Femur (tissue), 1 donor: ENCODE measurements around the gene RAB21.
A peak's percentile ranks its signal among the peaks of the same experiment; 100 is the strongest.
"Not testable (repeated sequence)": the region's sequence is repeated elsewhere in the genome, so short reads cannot be mapped to it uniquely, and the experiment has no call there.

ENCODE experiments used
- DNase-seq: peaks from one replicate; pipeline ENCODE4 v3.0.0-alpha.2; 2017

The RAB21 gene

DNA sequence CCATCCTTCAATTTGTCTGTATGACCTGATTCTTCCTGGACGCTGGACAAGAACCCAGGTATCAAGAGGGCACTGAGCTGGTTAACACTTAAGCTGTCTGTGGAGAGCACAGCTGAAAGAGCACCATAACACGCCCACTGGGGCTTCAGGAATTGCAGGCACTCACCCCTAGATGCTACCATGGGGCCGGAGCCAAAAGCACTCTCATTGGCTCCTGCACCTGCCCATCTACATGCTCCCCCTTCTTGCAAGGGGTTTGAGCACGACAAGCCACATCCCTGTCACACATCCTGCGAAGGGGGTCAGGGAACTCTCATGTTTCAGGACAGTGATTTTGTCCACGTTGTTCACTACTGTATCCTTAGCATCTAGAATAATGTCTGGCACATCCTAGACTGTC lies 49.8 kb downstream of the RAB21 start:
- no peak for DNase-seq

DNA sequence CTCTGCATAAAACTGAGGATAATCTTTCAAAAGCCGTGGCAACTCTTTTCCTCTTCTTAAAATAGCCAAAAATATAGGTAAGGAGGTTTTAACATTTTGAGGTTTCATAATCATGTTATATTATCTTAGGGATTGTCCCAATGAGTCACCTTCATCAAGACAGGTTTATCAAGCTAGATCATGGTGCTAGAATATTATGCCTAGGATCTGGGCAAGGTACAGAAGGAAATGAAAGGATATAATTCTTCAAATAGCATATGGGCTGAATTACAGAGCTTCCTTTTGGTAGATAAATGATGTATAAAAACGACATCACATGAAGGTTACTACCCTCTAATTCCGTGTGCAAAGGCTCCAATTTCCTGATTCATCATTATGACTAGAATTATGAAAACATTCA lies 56.3 kb downstream of the RAB21 start:
- DNase-seq, result no peak

DNA sequence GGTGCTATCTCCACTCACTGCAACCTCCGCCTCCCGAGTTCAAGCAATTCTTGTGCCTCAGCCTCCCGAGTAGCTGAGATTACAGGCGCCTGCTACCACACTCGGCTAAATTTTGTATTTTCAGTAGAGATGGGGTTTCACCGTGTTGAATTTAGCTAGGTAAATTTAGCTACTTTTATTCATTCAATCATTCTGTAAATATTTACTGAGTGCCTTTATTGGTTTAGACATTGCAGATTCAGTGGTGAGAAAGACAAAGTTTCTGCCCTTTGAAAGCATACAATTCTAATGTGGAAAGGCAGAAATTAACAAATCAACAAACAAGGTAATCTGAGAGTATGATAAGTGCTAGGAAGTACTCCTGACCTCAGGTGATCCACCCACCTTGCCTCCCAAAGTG lies 60.6 kb downstream of the RAB21 start:
- not testable (repeated sequence) for DNase-seq

DNA sequence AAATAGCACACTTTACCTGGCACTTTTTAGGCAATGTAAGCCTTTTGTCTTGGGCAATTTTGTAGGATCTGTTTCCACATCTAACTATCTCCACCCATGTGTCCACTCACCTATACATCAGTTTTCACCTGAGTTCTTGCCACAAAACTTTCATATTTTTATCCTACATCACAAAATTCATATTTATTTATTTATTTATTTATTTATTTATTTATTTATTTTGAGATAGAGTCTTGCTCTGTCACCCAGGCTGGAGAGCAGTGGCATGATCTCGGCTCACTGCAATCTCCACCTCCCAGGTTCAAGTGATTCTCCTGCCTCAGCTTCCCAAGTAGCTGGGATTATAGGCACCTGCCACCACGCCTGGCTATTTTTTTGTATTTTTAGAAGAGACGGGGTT lies 67.4 kb downstream of the RAB21 start:
- not testable (repeated sequence) for DNase-seq

DNA sequence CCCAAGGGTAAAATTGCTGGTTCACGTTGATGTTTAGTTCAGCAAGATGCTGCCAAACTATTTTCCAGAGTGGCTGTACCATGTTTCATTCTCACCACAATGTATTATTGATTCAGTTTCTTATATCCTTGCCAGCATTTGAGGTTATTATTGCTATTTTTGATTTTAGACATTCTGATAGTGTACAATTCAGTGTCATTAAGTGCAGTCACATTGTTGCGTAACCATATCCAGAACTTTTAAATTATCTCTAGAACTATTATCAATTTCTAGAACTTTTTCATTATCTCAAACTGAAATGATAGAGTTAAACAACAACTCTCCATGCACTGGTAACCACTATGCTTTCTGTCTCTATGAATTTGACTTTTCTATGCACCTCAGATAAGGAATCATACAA lies 74.2 kb downstream of the RAB21 start:
- DNase-seq, result no peak

DNA sequence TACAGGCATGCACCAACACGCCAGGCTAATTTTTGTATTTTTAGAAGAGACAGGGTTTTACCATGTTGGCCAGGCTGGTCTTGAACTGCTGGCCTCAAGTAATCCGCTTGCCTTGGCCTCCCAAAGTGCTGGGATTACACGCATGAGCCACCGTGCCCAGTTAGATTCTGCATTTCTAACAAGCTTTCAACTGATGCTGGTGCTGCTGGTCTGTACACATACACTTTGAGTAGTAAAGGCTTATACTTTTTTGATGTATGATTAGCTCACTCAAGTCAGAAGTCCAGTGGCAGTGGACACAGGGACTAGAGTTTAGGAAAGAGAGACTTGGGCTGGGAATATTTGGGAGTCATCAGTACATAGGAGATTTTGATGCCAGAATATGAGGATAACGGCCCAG lies 82.7 kb downstream of the RAB21 start:
- DNase-seq, result no peak

DNA sequence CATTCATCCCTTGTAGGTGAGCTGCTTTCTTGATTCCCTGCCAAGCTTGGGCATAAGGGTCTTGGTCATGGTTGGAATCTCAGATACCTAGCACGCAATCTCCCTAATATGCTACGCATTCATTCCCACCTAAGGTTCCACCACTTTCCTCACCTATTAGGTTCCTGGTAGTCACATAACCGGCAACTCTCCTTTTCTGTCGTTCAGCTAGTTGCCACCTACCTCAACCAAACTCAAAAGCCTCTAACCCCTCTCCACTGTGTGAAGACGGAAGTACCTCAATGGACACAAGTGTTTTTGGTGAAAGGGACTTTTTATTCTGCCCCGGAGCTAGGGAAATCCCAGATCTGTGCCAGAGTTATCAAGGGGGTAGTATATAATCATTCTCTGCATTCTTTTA lies 83.6 kb downstream of the RAB21 start:
- DNase-seq, result no peak

DNA sequence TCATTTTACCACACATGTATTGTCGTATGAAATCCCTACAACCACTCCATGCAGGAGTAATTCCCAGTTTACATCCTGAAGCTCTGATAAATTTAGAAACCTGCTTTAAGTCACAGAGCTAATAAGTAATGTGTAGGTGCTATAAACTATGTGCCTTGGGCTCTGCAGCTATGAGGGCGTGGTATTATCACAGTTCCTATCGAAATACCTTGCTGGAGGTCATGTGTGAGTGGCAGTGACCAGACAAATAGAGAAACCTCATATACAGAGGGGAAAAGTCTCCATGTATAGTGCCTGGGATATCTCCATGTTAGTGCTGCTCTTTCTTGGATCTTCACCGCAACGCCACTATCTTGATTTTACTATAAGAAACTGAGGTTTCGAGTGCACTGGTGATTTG lies 84.0 kb downstream of the RAB21 start:
- no peak for DNase-seq

DNA sequence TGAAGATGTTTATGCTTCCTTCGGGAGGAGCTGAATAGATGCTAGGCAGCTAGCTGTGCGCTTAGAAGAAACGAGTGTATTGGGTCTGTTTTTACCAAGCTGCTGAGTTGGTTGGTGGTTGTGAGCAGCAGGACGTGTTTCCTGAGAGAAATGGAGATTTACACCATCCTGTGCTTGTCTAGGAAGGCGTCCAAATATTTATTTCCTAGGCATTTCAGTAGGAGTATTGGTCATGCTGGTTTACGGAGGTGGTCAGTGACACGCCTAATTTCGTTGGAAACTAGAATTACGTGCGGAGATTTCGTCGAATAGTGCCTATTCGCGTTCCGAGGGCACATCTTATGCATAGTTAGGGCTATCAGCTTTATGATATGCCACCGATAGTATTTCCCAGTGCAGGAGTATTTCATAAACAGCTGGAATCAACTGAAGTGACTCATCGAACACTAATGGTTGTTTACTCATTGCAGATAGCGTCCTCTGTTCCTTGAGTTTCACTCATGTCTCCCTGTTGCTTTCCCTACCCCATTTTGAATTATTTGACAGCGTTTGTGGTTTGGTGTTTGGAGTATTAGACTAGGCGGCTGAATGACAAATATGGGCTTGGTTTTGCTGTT lies 85.7 kb downstream of the RAB21 start:
- DNase-seq, result peak; percentile 22

DNA sequence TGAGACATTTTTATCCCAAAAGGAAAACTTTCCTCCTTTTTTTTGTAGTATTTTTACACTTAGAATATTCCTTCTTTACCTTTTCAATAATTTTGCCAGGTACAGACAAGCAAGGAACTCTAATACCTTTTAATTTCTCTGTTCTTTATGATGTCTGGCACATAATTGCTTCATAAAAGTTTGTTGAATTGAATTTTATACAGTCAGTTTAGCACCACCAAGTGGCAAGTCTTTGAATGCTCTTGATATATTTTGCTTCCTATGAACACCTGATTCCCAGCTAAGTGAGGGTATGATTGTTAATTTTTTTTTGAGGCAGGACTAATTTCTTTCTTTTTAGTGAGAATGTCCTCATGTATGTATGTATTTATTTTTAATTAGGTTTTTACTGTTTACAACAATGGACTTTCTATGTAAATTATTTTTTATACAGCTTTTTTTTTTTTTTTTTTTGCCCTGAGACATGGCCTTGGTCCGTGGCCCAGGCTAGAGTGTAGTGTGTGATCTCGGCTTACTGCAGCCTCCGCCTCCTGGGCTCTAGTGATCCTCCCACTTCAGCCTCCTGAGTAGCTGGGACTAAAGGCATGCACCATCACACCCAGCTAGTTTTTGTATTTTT lies 91.8 kb downstream of the RAB21 start:
- no peak for DNase-seq

DNA sequence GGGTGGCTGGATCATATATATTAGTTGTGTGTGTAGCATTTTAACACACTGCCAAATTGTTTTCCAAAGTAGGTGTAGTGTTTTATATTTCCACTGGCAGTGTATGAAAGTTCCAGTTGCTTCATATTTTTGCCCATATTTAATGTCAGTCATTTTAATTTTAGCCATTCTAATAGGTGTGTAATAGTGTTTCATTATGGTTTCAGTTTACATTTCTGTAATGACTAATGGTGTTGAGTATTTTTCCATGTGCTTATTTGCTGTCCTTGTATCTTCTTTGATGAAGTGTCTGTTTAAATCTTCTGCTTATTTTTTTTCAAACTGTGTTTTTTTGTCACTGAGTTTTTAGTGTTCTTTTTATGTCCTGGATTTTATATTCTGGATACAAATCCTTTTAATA lies 93.5 kb downstream of the RAB21 start:
- no peak for DNase-seq

DNA sequence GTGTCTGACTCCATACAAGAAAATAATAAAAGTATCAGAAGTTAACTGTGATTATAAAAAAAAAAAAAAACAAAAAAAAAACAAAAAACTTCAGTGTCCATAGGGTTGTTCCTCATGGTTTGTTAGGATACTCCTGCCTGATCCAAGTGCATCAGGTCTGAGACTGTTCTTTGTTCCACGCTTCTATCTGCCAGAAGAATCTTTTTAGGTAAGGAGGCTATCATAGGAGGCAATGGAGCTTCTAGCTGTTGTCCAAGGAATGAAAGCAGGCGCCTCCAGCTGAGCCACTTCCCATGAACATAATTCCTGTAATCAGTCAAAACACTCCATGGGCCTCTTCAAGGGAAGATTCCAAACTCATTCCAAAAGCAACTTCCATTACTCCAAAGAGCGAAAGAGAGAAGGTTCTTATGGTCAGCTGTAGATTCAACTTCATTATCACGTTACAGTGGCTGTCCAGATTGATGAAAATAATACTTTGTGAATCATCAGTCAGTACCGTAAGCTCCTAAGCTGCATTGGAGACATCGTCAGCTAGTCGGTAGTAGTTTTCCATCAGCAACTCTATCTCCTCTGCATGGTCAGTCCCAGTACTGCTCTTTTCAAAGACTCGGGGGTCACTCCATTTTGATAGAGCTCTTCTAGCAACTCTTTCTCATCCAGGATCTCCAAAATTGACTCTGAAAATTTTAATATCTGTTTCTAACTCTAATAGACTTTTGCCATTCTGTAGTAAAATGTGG lies 94.6 kb downstream of the RAB21 start:
- DNase-seq, result no peak
